SK-N-SH treated with all-trans-retinoic acid at 6 μM for 48 hours (cell line): ENCODE data around the gene MYH9.

Experiments used
- PPARA ChIP-seq: fragments of 250-450 bp; sonication (Bioruptor Pico); IDR thresholded peaks from 2 replicates; pipeline ENCODE4 v1.5.0; 2020; ENCODE audit warnings: mild to moderate bottlenecking, borderline replicate concordance
- TCF4 ChIP-seq: fragments of 250-450 bp; sonication (Bioruptor Pico); IDR thresholded peaks from 2 replicates; pipeline ENCODE4 v1.8.0; 2021; ENCODE audit warnings: mild to moderate bottlenecking, moderate library complexity, borderline replicate concordance
- ZFP30 ChIP-seq: fragments of 450-650 bp; formaldehyde crosslinking; IDR thresholded peaks from 2 replicates; pipeline ENCODE4 v1.5.0; 2022; ENCODE audit warnings: mild to moderate bottlenecking, moderate library complexity
- TF ChIP-seq, protein P1 (sequence below): fragments of 250-450 bp; sonication (Bioruptor Pico); IDR thresholded peaks from 2 replicates; pipeline ENCODE4 v1.8.0; 2020; ENCODE audit warnings: mild to moderate bottlenecking, moderate library complexity, borderline replicate concordance
- TF ChIP-seq, protein P2 (sequence below): fragments of 250-450 bp; sonication (Bioruptor Pico); IDR thresholded peaks from 2 replicates; pipeline ENCODE4 v1.8.0; 2021; ENCODE audit warnings: low read depth, mild to moderate bottlenecking, moderate library complexity, borderline replicate concordance

DNA sequence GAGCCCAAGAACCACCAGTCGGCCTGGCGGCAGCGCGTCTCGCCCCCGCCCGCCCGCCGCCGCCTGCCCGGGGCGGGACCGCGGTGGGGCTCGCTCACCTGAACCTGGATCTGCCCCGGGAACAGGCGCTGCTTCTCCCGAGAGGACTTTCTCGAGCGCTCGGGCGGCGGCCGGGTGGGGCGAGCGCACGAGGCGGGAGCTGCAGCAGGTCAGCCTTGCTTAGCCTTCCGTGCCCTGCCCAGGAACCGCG lies 133 bp downstream of the MYH9 start:
- TF ChIP-seq, protein P1, sequence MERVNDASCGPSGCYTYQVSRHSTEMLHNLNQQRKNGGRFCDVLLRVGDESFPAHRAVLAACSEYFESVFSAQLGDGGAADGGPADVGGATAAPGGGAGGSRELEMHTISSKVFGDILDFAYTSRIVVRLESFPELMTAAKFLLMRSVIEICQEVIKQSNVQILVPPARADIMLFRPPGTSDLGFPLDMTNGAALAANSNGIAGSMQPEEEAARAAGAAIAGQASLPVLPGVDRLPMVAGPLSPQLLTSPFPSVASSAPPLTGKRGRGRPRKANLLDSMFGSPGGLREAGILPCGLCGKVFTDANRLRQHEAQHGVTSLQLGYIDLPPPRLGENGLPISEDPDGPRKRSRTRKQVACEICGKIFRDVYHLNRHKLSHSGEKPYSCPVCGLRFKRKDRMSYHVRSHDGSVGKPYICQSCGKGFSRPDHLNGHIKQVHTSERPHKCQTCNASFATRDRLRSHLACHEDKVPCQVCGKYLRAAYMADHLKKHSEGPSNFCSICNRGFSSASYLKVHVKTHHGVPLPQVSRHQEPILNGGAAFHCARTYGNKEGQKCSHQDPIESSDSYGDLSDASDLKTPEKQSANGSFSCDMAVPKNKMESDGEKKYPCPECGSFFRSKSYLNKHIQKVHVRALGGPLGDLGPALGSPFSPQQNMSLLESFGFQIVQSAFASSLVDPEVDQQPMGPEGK, result no peak
- TF ChIP-seq TCF4, result no peak
- no peak for TF ChIP-seq PPARA (CRISPR knock-in tag)
- TF ChIP-seq ZFP30, result no peak
- TF ChIP-seq, protein P2, sequence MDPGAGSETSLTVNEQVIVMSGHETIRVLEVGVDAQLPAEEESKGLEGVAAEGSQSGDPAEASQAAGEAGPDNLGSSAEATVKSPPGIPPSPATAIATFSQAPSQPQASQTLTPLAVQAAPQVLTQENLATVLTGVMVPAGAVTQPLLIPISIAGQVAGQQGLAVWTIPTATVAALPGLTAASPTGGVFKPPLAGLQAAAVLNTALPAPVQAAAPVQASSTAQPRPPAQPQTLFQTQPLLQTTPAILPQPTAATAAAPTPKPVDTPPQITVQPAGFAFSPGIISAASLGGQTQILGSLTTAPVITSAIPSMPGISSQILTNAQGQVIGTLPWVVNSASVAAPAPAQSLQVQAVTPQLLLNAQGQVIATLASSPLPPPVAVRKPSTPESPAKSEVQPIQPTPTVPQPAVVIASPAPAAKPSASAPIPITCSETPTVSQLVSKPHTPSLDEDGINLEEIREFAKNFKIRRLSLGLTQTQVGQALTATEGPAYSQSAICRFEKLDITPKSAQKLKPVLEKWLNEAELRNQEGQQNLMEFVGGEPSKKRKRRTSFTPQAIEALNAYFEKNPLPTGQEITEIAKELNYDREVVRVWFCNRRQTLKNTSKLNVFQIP (CRISPR knock-in tag), result no peak
